A172 (cell line): ENCODE results near the gene CYP2A13. TPM values are rescaled to one million over a fixed set of nuclear protein-coding genes. Genes with fewer than 3 reads are reported as not detected.
"Not testable (repeated sequence)": the region's sequence is repeated elsewhere in the genome, so short reads cannot be mapped to it uniquely, and the experiment has no call there.

ENCODE experiments used
- DNase-seq: peaks from one replicate; pipeline ENCODE4 v3.0.0-alpha.2; 2015; ENCODE audit warnings: low spot score
- total RNA-seq: library from RNA; depleted of rRNA; stranded (reverse); fragments of >200 nt; shearing (Covaris generic); gene quantifications from 2 replicates; pipeline ENCODE4 v1.2.3, GENCODE V29; 2014; rRNA removed

The CYP2A13 gene
- total RNA-seq, 1 experiment from 2014 or later = not detected

GRCh38 chr19:41120929-41121911, 33.0 kb downstream of the CYP2A13 start:
- not testable (repeated sequence) for DNase-seq

DNA sequence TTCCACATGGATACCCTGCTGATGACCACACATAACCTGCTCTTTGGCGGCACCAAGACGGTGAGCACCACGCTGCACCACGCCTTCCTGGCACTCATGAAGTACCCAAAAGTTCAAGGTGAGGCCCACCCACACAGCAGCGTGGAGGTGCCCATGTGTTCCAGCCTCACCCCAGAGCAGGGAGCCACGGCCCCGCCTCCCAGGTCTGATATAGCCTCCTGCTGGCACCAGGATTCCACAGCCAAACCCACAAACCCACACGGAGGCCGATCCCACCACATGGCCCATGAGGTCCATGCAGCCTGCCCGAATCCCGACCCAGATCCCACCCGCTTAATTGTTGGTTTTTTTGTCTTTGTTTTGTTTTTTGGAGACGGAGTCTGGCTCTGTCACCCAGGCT, 34.6 kb downstream of the CYP2A13 start:
- not testable (repeated sequence) for DNase-seq

DNA sequence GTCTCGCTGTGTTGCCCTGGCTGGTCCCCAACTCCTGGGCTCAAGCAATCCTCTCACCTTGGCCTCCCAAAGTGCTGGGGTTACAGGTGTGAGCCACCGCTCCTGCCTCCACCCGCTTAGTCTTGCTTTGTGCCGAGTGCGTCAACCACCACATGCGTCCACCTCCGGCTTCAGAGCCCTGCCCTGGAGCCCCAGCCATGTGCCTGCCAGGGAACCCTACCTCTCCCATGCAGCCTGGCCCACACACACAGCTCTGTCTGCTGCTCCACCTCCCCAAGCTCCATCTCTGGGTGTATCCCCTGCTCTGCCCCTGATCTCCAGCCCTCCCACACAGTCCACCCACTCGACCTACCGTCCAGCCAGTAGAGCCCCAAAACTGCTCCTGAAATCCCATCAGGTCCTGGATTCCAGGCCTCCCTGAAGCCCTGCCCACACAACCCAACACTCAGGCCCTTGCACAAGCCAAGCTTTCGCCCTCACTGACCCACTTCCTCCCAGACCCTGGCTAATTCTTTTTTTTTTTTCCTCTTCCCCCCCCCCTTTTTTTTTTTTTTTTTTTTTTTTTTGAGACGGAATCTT, 35.6 kb downstream of the CYP2A13 start:
- no peak for DNase-seq

DNA sequence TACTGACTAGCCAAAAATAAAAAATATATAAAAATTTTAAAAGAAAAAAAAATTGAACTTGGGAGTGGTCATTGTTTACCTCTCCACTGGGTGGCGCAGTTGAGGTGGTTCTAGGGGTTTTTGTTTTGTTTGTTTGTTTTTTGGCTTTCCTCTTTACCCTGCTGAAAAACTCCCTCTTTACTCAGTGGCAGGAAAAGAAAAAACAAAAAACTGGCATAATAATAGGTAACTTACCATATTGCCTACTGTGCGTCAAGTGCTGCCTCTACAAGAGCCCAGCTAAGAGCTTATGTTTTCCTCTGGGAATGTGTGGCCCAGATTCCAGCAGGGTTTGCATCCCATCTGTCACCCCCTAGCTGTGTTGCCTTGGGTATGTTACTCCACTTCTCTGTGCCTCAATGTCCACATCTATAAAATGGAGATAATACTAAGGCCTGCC, 38.5 kb downstream of the CYP2A13 start:
- DNase-seq = peak; percentile 22

GRCh38 chr19:41127362-41127761, 39.1 kb downstream of the CYP2A13 start:
- not testable (repeated sequence) for DNase-seq

DNA sequence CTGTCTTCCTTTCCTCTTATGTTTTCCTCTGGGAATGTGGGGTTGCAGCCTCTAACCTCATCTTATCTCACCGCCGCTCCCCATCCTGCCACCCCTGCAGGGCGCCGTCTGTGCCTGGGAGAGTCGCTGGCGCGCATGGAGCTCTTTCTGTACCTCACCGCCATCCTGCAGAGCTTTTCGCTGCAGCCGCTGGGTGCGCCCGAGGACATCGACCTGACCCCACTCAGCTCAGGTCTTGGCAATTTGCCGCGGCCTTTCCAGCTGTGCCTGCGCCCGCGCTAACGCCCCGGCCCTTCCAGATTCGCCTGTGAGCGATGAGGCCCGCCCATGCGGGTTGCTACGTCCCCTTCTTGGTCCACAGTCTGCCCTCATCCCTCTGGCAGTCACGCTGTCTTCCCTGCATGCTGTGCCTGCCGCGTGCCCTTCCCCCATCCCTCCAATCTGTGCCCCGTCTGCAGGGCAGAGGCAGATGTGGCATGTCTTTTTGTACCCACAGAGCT, 39.6 kb downstream of the CYP2A13 start:
- DNase-seq = peak; percentile 37

GRCh38 chr19:41128692-41129091, 40.4 kb downstream of the CYP2A13 start:
- no peak for DNase-seq

DNA sequence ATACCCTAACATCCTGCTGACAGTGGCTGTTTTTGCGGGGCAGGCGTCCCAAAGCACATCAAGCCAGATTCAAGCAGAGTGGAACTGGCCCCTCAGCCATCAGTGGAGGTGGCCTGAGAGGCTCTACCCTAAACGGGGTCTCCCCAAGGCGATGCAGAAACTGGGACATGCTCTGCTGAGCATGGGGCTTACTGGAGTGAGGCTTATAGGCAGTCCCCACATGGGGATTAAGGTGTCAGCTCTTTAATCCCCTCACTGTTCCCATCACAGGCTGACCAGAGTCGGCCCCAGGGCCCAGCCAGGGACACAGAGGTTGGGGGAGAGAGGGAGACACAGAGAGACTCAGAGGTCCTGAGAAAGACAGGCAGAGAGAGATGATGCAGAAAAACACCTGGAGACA, 42.9 kb downstream of the CYP2A13 start:
- no peak for DNase-seq

GRCh38 chr19:41133260-41133659, 45.0 kb downstream of the CYP2A13 start:
- DNase-seq = no peak

DNA sequence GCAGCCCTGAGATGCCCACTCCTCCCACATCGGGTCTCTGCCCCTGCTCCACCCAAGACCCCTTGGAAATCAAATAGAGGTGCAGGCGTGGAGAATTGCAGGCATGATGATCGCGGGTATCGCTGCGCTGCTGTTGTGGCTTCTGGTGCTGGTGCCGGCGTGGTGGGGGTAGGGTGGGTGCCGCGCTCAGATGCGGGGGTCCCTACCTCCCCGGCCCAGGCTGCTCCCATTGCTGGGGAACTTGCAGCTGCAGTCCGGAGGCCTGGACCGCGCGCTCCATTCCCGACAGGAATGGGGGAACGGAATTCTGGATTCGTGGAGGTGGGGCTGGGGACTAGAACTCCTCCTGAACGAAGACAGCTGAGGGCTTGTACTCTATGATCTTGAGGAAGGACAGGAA, 46.4 kb downstream of the CYP2A13 start:
- no peak for DNase-seq

DNA sequence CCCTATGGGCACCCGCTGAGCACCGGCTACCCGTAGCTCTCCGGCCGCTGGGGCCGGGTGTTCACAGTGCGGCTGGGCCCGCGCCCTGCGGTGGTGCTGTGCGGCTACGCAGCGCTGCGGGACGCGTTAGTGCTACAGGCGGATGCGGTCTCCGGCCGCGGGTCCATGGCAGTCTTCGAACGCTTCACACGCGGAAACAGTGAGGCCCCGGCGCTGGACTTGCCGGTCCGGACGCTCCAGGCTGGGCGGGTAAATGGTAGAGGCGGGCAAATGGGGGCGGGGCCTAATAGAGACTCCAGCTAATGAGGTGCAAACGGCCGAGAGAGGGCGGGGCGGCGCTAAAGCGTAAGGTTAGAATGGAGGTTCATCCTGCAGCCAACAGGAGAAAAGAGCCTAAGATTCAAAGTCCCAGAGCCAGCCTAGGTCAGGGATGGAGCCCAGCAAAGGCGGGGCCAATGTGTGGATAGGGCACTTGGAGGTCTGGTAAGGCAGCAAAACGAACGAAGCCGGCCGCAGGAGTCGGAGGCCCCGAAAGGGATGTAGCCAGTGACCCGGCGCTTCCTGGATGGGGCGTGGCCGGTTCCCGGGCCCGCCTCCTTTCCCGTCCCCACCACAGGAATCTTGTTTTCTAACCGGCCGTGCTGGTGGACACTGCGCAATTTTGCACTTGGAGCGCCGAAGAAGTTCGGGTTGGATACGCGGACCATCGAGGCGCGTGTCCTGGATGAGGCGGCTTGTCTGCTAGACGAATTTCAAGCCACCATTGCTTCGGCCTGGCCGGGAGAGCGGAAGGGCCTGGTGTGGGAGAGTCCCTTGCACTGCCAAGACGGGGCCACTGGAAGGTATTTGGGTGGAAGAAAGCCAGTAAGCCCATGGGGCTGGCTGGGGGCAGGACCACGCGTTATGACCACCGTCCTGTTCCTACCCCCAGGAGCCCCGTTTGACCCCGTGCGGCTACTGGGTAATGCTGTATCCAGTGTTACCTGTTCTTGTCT, 47.4 kb downstream of the CYP2A13 start:
- not testable (repeated sequence) for DNase-seq

- no peak for DNase-seq
Measured at GRCh38 chr19:41136636-41137455, 48.6 kb downstream of the CYP2A13 start.

GRCh38 chr19:41144403-41144802, 56.2 kb downstream of the CYP2A13 start:
- peak; percentile 80 for DNase-seq

Other genes starting within 250 kb of the CYP2A13 start
- not detected in 2 replicates for gene CYP2A6, start 238.0 kb upstream of the CYP2A13 start, total RNA-seq
- gene CYP2A7, start 206.2 kb upstream of the CYP2A13 start, total RNA-seq = not detected in 2 replicates
- not detected in 2 replicates for gene CYP2B6, start 97.2 kb upstream of the CYP2A13 start, total RNA-seq
- gene CYP2F1, start 26.0 kb downstream of the CYP2A13 start, total RNA-seq = not detected in 2 replicates
- gene CYP2S1, start 104.8 kb downstream of the CYP2A13 start, total RNA-seq = 1.4 and 9.2 TPM in 2 replicates
- gene AXL, start 130.8 kb downstream of the CYP2A13 start, total RNA-seq = 418 and 457 TPM in 2 replicates
- gene HNRNPUL1, start 175.9 kb downstream of the CYP2A13 start, total RNA-seq = 168 and 204 TPM in 2 replicates
- 8.3 and 8.9 TPM in 2 replicates for gene CCDC97, start 221.7 kb downstream of the CYP2A13 start, total RNA-seq